ENCODE data around the gene AMD1.

DNA sequence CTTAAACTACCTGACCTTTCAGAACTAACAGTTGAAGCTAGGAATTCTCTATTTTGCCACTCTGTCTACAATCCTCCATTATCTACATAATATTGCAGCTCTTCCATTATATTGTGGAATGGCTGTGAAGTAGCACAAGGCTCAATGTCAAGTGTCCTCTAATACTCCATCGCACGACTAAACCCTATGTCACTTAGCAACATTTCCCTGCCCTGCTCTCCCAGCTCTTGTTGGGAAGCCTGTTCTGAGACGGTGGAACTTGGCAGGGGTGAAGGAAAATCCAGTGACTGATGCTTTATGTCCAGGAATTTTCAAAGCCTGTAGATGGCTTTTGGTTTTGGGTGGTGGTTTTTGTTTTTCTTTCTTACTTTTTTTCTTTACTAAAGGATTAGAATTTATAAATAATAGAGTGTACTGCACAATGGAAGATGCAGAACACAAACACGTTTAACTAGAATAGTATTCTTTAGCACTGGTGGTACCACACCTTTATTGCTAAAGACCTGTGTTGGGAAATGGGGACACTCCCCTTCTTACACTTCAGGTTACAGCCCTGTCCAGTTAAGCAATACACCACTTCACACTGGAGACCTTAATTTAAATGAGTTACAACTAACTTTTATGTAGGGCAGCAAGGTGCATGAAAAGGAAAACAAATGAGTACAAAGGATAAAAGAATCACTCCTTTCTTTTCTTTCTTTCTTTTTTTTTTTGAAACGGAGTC is 20.7 kb upstream of the AMD1 start:
- no peak for TF ChIP-seq POLR2A (IDR thresholded peaks at IDR 0.05)
- TF ChIP-seq, protein P1, sequence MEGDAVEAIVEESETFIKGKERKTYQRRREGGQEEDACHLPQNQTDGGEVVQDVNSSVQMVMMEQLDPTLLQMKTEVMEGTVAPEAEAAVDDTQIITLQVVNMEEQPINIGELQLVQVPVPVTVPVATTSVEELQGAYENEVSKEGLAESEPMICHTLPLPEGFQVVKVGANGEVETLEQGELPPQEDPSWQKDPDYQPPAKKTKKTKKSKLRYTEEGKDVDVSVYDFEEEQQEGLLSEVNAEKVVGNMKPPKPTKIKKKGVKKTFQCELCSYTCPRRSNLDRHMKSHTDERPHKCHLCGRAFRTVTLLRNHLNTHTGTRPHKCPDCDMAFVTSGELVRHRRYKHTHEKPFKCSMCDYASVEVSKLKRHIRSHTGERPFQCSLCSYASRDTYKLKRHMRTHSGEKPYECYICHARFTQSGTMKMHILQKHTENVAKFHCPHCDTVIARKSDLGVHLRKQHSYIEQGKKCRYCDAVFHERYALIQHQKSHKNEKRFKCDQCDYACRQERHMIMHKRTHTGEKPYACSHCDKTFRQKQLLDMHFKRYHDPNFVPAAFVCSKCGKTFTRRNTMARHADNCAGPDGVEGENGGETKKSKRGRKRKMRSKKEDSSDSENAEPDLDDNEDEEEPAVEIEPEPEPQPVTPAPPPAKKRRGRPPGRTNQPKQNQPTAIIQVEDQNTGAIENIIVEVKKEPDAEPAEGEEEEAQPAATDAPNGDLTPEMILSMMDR (IDR thresholded peaks at IDR 0.05) = no peak

Measured in right lobe of liver (tissue), 4 donors.